AG09309 (cell line): ENCODE data around the gene APBB2.
"Not testable (repeated sequence)": the region's sequence is repeated elsewhere in the genome, so short reads cannot be mapped to it uniquely, and the experiment has no call there.

Source experiments
- DNase-seq: peaks from one replicate; pipeline ENCODE4 v3.0.0-alpha.2; 2010; ENCODE audit warnings: low read depth
- H3K4me3 ChIP-seq: 2 replicates; pipeline ENCODE4 v1.5.1; 2011; ENCODE audit warnings: mild to moderate bottlenecking, low read depth, low read length, moderate library complexity; ENCODE audit not compliant: control insufficient read depth
- CTCF ChIP-seq: IDR thresholded peaks from 2 replicates; pipeline ENCODE4 v1.5.1; 2011; ENCODE audit warnings: mild to moderate bottlenecking, low read depth, low read length, inconsistent platforms; ENCODE audit not compliant: insufficient read depth, control insufficient read depth; ENCODE audit errors: missing control alignments

Gene APBB2

GRCh38 chr4:40998675-40999358 is 215.5 kb downstream of the APBB2 start:
- no peak for TF ChIP-seq CTCF
- H3K4me3 ChIP-seq, result no peak overlapping the region
- DNase-seq, result peak; percentile 53

GRCh38 chr4:40995850-40996249 is 218.5 kb downstream of the APBB2 start:
- peak; percentile 35 for DNase-seq

GRCh38 chr4:40994321-40994720 is 220.0 kb downstream of the APBB2 start:
- H3K4me3 ChIP-seq, result not testable (repeated sequence)
- DNase-seq, result peak; percentile 39

More at GRCh38 chr4:40995850-40996249, 218.5 kb downstream of the APBB2 start:
- no peak overlapping the region for H3K4me3 ChIP-seq
- TF ChIP-seq CTCF, result no peak

DNA sequence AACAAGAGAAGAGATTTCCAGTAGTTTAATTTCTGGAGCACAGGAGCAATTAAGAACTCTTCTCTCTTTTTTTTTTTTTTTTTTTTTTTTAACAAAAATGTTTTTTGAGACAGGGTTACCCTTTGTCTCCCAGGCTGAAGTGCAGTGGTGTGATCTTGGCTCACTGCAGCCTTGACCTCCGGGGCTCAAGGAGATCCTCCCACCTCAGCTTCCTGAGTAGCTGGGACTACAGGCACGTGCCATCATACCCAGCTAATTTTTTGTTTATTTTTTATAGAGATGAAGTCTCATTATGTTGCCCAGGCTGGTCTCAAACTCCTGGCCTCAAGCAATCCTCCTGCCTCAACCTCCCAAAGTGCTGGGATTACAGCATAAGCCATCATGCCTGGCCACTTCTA is 221.0 kb downstream of the APBB2 start:
- DNase-seq, H3K4me3 ChIP-seq: not testable (repeated sequence)

DNA sequence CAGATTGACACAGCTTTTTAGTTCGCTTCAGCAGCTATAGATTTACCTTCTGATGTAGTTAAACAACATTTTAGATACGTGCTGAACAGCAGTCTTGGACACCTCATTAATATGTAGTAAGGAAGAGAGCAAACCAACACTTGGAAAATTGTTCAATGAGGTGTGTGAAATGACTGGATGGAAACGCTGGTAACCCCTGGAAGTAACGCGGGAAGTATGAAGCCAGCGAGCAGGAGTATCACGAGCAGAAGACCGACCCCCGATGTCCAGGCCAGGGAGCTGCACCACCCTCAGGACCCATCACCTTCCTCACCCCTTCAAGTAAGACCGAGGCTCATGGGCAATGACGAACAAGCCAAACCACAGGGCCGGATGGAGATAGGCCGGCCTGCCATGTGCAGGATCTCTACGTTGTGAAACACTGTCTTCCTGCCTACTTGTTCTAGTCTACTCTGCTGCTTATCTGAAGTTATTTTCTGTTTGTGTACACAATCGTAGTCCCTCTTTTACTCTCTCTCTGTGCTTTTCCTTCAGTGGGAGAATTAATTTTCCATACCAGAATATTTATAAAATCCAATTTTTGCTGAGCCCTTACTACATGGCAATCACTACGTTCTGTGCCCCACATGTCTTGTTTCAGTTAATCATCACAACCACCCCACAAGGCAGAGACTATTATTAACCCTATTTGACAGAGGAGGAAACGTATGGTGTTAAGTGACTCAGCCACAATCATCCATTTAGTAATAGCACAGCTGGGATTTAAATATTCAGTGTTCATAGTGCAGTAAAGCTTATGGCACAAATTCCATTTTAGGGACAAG is 221.7 kb downstream of the APBB2 start:
- DNase-seq, result peak; percentile 58
- H3K4me3 ChIP-seq, result no peak overlapping the region
- TF ChIP-seq CTCF, result no peak

DNA sequence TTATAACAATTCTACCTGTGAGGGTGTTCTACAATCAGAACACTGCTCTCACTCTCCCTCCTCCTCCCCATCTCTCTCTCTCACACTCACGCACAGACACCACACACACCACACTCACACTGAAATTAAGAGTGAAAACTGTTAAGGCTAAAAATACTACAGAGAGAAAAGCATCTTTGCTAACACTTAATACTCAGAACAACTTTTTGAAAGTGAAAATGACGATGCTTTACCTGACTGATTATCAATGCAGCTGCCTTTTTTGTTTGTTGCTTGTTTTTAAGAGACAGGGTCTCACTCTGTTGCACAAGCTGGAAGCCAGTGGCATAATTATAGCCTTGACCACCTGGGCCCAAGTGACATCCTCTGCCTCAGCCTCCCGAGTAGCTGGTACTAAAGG is 222.4 kb downstream of the APBB2 start:
- DNase-seq, result no peak
- TF ChIP-seq CTCF, result no peak
- no peak overlapping the region for H3K4me3 ChIP-seq

GRCh38 chr4:40990899-40991265 is 223.5 kb downstream of the APBB2 start:
- no peak overlapping the region for H3K4me3 ChIP-seq
- no peak for DNase-seq
- no peak for TF ChIP-seq CTCF
